Measurements from ENCODE around the gene PCDHA6. TPM values are rescaled to one million over a fixed set of nuclear protein-coding genes. Genes with fewer than 3 reads are reported as not detected.

Gene PCDHA6
- total RNA-seq, 1 donor from 2014 or later: 20.6 TPM

GRCh38 chr5:140877262-140877581 lies 49.5 kb downstream of the PCDHA6 start:
- Mint-ChIP-seq H3K4me3 (ENCODE audit: unreplicated experiment) (no peak overlapping the region), H3K4me1 (ENCODE audit: low read depth) (peaks cover 28% of the 10 kb centered on the region), H3K36me3 (ENCODE audit: low read depth) (peaks cover 25% of the 10 kb centered on the region), H3K27ac (ENCODE audit: unreplicated experiment) (no peak overlapping the region), H3K9me3 (ENCODE audit: low read depth) (peaks cover 13% of the 10 kb centered on the region), H3K27me3 (ENCODE audit: low read depth) (no peaks in the 10 kb centered on the region)
- peak; percentile 87 for DNase-seq (ENCODE audit: low spot score)
- TF ChIP-seq CTCF (IDR thresholded peaks at IDR 0.05): no peak

Other genes starting within 250 kb of the PCDHA6 start
- not detected in 3 replicates for gene CD14, start 194.8 kb upstream of the PCDHA6 start, total RNA-seq
- 4.9 to 7.4 TPM (median 6.6 TPM) in 3 replicates for gene TMCO6, start 188.5 kb upstream of the PCDHA6 start, total RNA-seq
- 41.2 to 50.5 TPM (median 43.4 TPM) in 3 replicates for gene NDUFA2, start 180.3 kb upstream of the PCDHA6 start, total RNA-seq
- 56.6 to 81.4 TPM (median 59.7 TPM) in 3 replicates for gene IK, start 180.1 kb upstream of the PCDHA6 start, total RNA-seq
- gene WDR55, start 163.1 kb upstream of the PCDHA6 start, total RNA-seq: 24.5 to 31.4 TPM (median 24.6 TPM) in 3 replicates
- gene DND1, start 154.4 kb upstream of the PCDHA6 start, total RNA-seq: 1.3 to 1.5 TPM (median 1.3 TPM) in 3 replicates
- 62.9 to 83.4 TPM (median 67.5 TPM) in 3 replicates for gene HARS1, start 136.6 kb upstream of the PCDHA6 start, total RNA-seq
- 22.8 to 27.4 TPM (median 22.8 TPM) in 3 replicates for gene HARS2, start 136.5 kb upstream of the PCDHA6 start, total RNA-seq
- gene ZMAT2, start 127.5 kb upstream of the PCDHA6 start, total RNA-seq: 37.0 to 50.3 TPM (median 39.2 TPM) in 3 replicates
- gene PCDHA1, start 41.8 kb upstream of the PCDHA6 start, total RNA-seq: not detected in 3 replicates
- gene PCDHA2, start 33.1 kb upstream of the PCDHA6 start, total RNA-seq: 0.75 to 1.2 TPM (median 0.77 TPM) in 3 replicates
- gene PCDHA3, start 26.9 kb upstream of the PCDHA6 start, total RNA-seq: 0.19 to 0.28 TPM (median 0.20 TPM) in 3 replicates
- 7.1 to 11.1 TPM (median 8.3 TPM) in 3 replicates for gene PCDHA4, start 20.9 kb upstream of the PCDHA6 start, total RNA-seq
- 0.32 to 0.99 TPM (median 0.62 TPM) in 3 replicates for gene PCDHA5, start 6.3 kb upstream of the PCDHA6 start, total RNA-seq
- gene PCDHA7, start 6.3 kb downstream of the PCDHA6 start, total RNA-seq: 1.4 to 1.9 TPM (median 1.5 TPM) in 3 replicates
- gene PCDHA8, start 13.2 kb downstream of the PCDHA6 start, total RNA-seq: 0.97 to 2.4 TPM (median 1.1 TPM) in 3 replicates
- gene PCDHA9, start 20.4 kb downstream of the PCDHA6 start, total RNA-seq: 1.2 to 2.0 TPM (median 1.3 TPM) in 3 replicates
- gene PCDHA10, start 27.9 kb downstream of the PCDHA6 start, total RNA-seq: 6.7 to 21.2 TPM (median 20.5 TPM) in 3 replicates
- gene PCDHA11, start 41.0 kb downstream of the PCDHA6 start, total RNA-seq: 6.0 to 10.7 TPM (median 6.1 TPM) in 3 replicates
- gene PCDHA12, start 47.3 kb downstream of the PCDHA6 start, total RNA-seq: 15.9 to 23.6 TPM (median 23.0 TPM) in 3 replicates
- gene PCDHA13, start 54.2 kb downstream of the PCDHA6 start, total RNA-seq: 1.1 to 2.0 TPM (median 1.3 TPM) in 3 replicates
- gene PCDHAC1, start 98.3 kb downstream of the PCDHA6 start, total RNA-seq: 5.8 to 7.2 TPM (median 7.1 TPM) in 3 replicates
- 4.9 to 7.1 TPM (median 6.7 TPM) in 3 replicates for gene PCDHAC2, start 138.5 kb downstream of the PCDHA6 start, total RNA-seq
- gene PCDHB1, start 223.4 kb downstream of the PCDHA6 start, total RNA-seq: 0.05 TPM in 1 of 3 replicates, not detected in the others